ENCODE measurements around the gene TPRX1. TPM values are rescaled to one million over a fixed set of nuclear protein-coding genes. Genes with fewer than 3 reads are reported as not detected.
"Not testable (repeated sequence)": the region's sequence is repeated elsewhere in the genome, so short reads cannot be mapped to it uniquely, and the experiment has no call there.

TPRX1 gene
- total and polyA plus RNA-seq, 2 of the 4 experiments (the other 2 are of a cell fraction) = not detected

DNA sequence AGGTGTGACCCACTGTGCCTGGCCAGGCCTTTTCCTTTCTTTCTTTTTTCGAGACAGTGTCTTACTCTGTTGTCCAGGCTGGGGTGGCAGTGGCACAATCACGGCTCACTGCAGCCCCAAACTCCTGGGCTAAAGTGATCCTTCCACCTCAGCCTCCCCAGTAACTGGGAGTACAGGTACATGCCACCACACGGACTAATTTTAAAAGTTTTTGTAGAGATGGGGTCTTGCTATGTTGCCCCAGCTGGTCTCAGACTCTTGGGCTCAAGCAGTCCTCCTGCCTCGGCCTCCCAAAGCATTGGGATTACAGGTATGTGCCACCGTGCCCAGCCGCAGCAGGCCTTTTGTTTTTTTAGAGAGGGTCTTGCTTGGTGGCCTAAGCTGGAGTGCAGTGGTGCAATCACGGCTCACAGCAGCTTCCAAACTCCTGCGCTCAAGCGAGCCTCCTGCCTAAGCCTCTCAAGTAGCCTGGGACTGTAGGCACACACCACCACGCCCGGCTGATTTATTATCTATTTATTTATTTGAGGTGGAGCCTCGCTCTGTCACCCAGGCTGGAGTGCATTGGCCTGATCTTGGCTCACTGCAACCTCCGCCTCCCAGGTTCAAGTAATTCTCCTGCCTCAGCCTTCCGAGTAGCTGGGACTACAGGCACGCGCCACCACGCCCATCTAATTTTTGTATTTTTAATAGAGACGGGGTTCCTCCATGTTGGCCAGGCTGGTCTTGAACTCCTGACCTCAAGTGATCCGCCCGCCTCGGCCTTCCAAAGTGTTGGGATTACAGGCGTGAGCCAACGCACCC lies 26.9 kb downstream of the TPRX1 start:
- H2BK120ac ChIP-seq (ENCODE audit: low read depth, low read length); H2BK15ac ChIP-seq (ENCODE audit: low read depth, low read length); H3K4me1 ChIP-seq (ENCODE audit: control insufficient read depth, insufficient read depth, low read length); ATAC-seq (ENCODE audit: low read depth); H3K9me3 ChIP-seq (ENCODE audit: control insufficient read depth, insufficient read depth, low read length); H4K5ac ChIP-seq (ENCODE audit: low read depth, low read length); intact Hi-C loops (cut with micrococcal nuclease); BruUV-seq (replicated peaks); dilution Hi-C loops (cut with HindIII; ENCODE audit: low sequenced_read_pairs, unreplicated experiment); H3K23ac ChIP-seq (ENCODE audit: low read depth, low read length); H2BK20ac ChIP-seq (ENCODE audit: low read depth, low read length); H2BK5ac ChIP-seq (ENCODE audit: low read depth, low read length, poor library complexity, severe bottlenecking); H3K18ac ChIP-seq (ENCODE audit: low read depth, low read length); CTCF ChIA-PET; DNase-seq; H3K56ac ChIP-seq (ENCODE audit: extremely low read depth, insufficient read depth, low read length); in situ Hi-C loops (cut with MboI; ENCODE audit: low sequenced_read_pairs); H3K27me3 ChIP-seq (ENCODE audit: control insufficient read depth, insufficient read depth, low read length): not testable (repeated sequence)
- Histone ChIP-seq H3K14ac (replicated peaks; ENCODE audit: low read depth, low read length) (peak overlapping the region; percentile 92), H4K91ac (ENCODE audit: insufficient read depth, low read depth, low read length) (peak overlapping the region; percentile 98; the same call in 1 of the 2 replicates), H3K4me2 (ENCODE audit: low read depth, low read length) (peak overlapping the region; percentile 81), H4K20me1 (ENCODE audit: insufficient read depth, low read length) (peaks cover 26% of the 10 kb centered on the region; the same call in 1 of the 2 replicates), H2AK5ac (ENCODE audit: low read depth, low read length) (peak overlapping the region; percentile 69), H2AFZ (replicated peaks; ENCODE audit: low read length, poor library complexity) (peak overlapping the region; percentile 100), H3K27ac (ENCODE audit: insufficient read depth, low read length) (peak overlapping the region; percentile 99), H3K4ac (ENCODE audit: low read depth, low read length) (peak overlapping the region; percentile 92), H3K4me3 (ENCODE audit: insufficient read depth, low read depth, low read length) (peak overlapping the region; percentile 90), H2AK9ac (replicated peaks; ENCODE audit: low read depth, low read length, poor library complexity) (peak overlapping the region; percentile 83), H3K79me1 (ENCODE audit: low read depth in 1 of 2, low read length in 2 of 2) (peaks cover 23 to 42% of the 10 kb centered on the region in 2 experiments), H4K8ac (ENCODE audit: low read depth in 2 of 2, low read length in 2 of 2) (peak overlapping the region; percentile 79 to 98; a peak in 3 of 4 replicates), H3K9me1 (ENCODE audit: insufficient read depth, low read length) (peaks cover 14% of the 10 kb centered on the region), H3K9ac (ENCODE audit: low read depth, low read length) (peak overlapping the region; percentile 97), H3K36me3 (ENCODE audit: control insufficient read depth, insufficient read depth, low read length) (peaks cover 17% of the 10 kb centered on the region)
- 100% methylated on average over 1 of the region's 23 CpGs; no CpG with 5 or more reads in 1 of the 2 experiments for WGBS, 2 experiments (ENCODE audit: extremely low coverage in 2 of 2, insufficient read length in 1 of 2)
- POLR2A ChIA-PET (ENCODE audit: unreplicated experiment) = interaction anchor here (0.7 kb wide), 1 partner anchor 9 kb away, joined by 5 read pairs; no protein-coding TSS in a partner anchor

Data from IMR-90 (cell line).